Esophagus muscularis mucosa (tissue), 4 donors: Measurements from ENCODE around the gene CUEDC2. TPM values are rescaled to one million over a fixed set of nuclear protein-coding genes. Genes with fewer than 3 reads are reported as not detected.

Experiments
- DNase-seq: peaks from one replicate; pipeline ENCODE4 v3.0.0-alpha.2; 2017; ENCODE audit errors: extremely low spot score
- H3K27ac ChIP-seq, 4 donors: fragments of 200-600 bp; sonication (generic); replicated peaks in 1 of 4; 1 replicate in 3 of 4; 2 replicates in 1 of 4; pipeline ENCODE4 v1.5.1; 2016 to 2019; ENCODE audit warnings: mild to moderate bottlenecking in 1 of 4
- H3K27me3 ChIP-seq, 4 donors: fragments of 200-600 bp; sonication (generic); one replicate each; pipeline versions ENCODE4 v1.5.1 to v1.6.0; 2016 to 2019
- H3K36me3 ChIP-seq, 4 donors: fragments of 200-600 bp; sonication (generic); one replicate each; pipeline ENCODE4 v1.5.1; 2016 to 2019
- H3K4me1 ChIP-seq, 4 donors: fragments of 200-600 bp; sonication (generic); one replicate each; pipeline ENCODE4 v1.5.1; 2016 to 2019
- H3K4me3 ChIP-seq, 4 donors: fragments of 200-600 bp; sonication (generic); 1 replicate in 2 of 4; 2 replicates in 2 of 4; pipeline ENCODE4 v1.5.1; 2016 to 2019; ENCODE audit warnings: mild to moderate bottlenecking in 4 of 4, moderate library complexity in 1 of 4
- H3K9me3 ChIP-seq, 4 donors: fragments of 200-600 bp; sonication (generic); 1 replicate in 3 of 4; 2 replicates in 1 of 4; pipeline ENCODE4 v1.5.1; 2016 to 2019
- EP300 ChIP-seq: sonication (generic); formaldehyde crosslinking; IDR thresholded peaks from one replicate; pipeline ENCODE4 v1.6.1; 2017; ENCODE audit warnings: antibody characterized with exemption
- POLR2A ChIP-seq: fragments of 450-650 bp; IDR thresholded peaks from one replicate; pipeline ENCODE4 v1.6.1; 2017; ENCODE audit warnings: antibody characterized with exemption, moderate library complexity, mild to moderate bottlenecking, low read depth
- POLR2AphosphoS5 ChIP-seq, 2 donors: sonication (generic); formaldehyde crosslinking; IDR thresholded peaks; one replicate each; pipeline ENCODE4 v1.6.1; 2017; ENCODE audit warnings: antibody characterized with exemption in 2 of 2
- WGBS: methylation state at CpG from one replicate; pipeline ENCODE4 v1.1.5; 2018; 5-methylcytosine and 5-hydroxymethylcytosine counted together
- intact Hi-C: fragments of 100-400 bp; cut with DNase I; formaldehyde crosslinking; loops from one replicate; pipeline ENCODE4 v1.15.1; 2023
- total RNA-seq, 4 donors: library from RNA; depleted of rRNA; stranded (reverse); fragments of >200 nt; gene quantifications; one replicate each; pipeline versions ENCODE4 v1.1.0 to v1.2.1, GENCODE V29; 2016
- TF ChIP-seq, protein P1 (sequence below), 3 experiments: fragments of 200-600 bp in 2 of 3; fragments of 450-650 bp in 1 of 3; sonication (generic) in 2 of 3; IDR thresholded peaks; one replicate each; pipeline ENCODE4 v1.5.1; 2017 to 2019; ENCODE audit warnings: antibody characterized with exemption in 3 of 3, mild to moderate bottlenecking in 2 of 3, moderate library complexity in 1 of 3

CUEDC2 gene
- total RNA-seq, 4 donors from 2014 or later = 61.0 to 92.7 (median 71.2) TPM

DNA sequence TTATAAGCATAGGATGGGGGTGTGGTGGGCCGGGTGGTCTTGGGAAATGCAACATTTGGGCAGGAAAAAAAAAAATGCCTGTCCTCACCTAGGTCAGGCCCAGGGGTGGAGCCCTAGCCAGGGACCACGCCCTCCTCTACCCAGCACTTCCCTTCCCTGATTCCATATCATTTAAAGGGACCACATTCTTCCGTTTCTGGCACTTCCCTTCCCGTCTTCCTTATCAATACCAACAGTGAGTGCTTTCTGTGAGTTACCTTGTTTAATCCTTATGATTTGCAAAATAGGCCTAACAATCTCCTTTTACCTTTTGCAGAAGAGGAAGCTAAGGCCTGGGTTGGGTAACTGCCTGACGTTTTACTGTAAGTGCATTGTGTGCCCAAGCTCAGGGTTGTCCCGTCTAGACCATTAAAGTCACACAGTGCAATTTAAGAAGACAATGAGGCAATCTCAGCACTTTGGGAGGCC is 35.6 kb upstream of the CUEDC2 start:
- Histone ChIP-seq H3K4me3 (no peak overlapping the region), H3K27ac (no peak overlapping the region), H3K4me1 (peaks cover 0 to 8% (median under 1%) of the 10 kb centered on the region in 4 donors), H3K36me3 (peaks cover 0 to 35% (median 10%) of the 10 kb centered on the region in 4 donors), H3K9me3 (no peaks in the 10 kb centered on the region), H3K27me3 (no peaks in the 10 kb centered on the region)
- WGBS = 62% methylated on average over 6 of the region's 6 CpGs
- TF ChIP-seq, protein P1, sequence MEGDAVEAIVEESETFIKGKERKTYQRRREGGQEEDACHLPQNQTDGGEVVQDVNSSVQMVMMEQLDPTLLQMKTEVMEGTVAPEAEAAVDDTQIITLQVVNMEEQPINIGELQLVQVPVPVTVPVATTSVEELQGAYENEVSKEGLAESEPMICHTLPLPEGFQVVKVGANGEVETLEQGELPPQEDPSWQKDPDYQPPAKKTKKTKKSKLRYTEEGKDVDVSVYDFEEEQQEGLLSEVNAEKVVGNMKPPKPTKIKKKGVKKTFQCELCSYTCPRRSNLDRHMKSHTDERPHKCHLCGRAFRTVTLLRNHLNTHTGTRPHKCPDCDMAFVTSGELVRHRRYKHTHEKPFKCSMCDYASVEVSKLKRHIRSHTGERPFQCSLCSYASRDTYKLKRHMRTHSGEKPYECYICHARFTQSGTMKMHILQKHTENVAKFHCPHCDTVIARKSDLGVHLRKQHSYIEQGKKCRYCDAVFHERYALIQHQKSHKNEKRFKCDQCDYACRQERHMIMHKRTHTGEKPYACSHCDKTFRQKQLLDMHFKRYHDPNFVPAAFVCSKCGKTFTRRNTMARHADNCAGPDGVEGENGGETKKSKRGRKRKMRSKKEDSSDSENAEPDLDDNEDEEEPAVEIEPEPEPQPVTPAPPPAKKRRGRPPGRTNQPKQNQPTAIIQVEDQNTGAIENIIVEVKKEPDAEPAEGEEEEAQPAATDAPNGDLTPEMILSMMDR (IDR thresholded peaks at IDR 0.05) = no peak
- no peak for TF ChIP-seq POLR2AphosphoS5 (IDR thresholded peaks at IDR 0.05)
- TF ChIP-seq POLR2A = no peak
- TF ChIP-seq EP300 = no peak
- intact Hi-C loops = no loop called here
- DNase-seq = no peak

DNA sequence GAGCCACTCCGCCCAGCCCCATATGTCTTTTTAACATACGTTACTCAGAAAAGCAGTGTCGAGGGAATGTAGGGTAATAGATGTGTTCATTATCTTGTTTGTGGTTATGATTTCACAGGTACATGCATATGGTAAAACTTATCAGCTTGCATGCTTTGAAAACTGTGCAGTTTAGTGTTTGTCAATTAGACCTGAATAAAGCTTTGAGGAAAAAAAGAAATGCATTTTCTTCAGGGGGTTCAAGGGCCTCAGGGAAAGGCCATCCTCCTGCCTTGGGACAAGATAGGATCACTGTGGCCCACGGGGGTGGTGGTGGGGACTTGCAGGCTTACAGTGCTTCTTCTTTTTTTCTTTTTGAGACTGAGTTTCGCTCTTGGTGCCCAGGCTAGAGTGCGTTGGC is 34.9 kb upstream of the CUEDC2 start:
- Histone ChIP-seq H3K4me3 (no peak overlapping the region), H3K36me3 (peaks cover 0 to 34% (median 10%) of the 10 kb centered on the region in 4 donors), H3K27ac (no peak overlapping the region), H3K9me3 (no peaks in the 10 kb centered on the region), H3K4me1 (peaks cover under 1 to 14% (median 7%) of the 10 kb centered on the region in 4 donors), H3K27me3 (no peaks in the 10 kb centered on the region)
- DNase-seq = no peak
- TF ChIP-seq POLR2AphosphoS5 (IDR thresholded peaks at IDR 0.05) (no peak), POLR2A (no peak), EP300 (no peak)
- TF ChIP-seq, protein P1 (IDR thresholded peaks at IDR 0.05) = no peak
- intact Hi-C loops = no loop called here
- WGBS = 71% methylated on average over 6 of the region's 6 CpGs

DNA sequence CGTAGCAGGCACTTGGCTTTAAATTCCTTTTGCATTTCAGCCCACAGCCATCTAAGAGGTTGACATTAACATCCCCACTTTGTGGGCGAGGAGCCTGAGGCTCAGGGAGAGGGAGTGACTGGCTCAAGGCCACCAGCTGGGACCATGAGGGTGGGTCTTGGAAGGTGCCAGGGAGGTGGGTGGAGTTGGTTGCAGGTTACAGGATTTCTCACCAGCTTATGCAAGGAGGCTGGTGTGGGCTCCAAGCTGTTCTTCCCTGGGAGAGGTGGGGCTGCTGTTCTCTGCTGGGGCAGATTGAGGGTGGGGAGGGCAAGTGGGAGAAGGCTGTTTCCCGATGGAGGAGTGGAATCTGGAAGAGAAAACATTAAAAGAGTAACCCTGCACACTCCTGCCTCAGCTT is 33.1 kb upstream of the CUEDC2 start:
- Histone ChIP-seq H3K4me1 (peaks cover 18 to 33% (median 20%) of the 10 kb centered on the region in 4 donors), H3K9me3 (no peaks in the 10 kb centered on the region), H3K27ac (no peak overlapping the region), H3K36me3 (peaks cover 0 to 19% (median 3%) of the 10 kb centered on the region in 4 donors), H3K4me3 (no peak overlapping the region), H3K27me3 (no peaks in the 10 kb centered on the region)
- WGBS = 59% methylated on average over 3 of the region's 3 CpGs
- no peak for DNase-seq
- TF ChIP-seq POLR2AphosphoS5 (IDR thresholded peaks at IDR 0.05) (no peak), POLR2A (no peak)
- TF ChIP-seq, protein P1 (IDR thresholded peaks at IDR 0.05) = no peak
- intact Hi-C loops = no loop called here

DNA sequence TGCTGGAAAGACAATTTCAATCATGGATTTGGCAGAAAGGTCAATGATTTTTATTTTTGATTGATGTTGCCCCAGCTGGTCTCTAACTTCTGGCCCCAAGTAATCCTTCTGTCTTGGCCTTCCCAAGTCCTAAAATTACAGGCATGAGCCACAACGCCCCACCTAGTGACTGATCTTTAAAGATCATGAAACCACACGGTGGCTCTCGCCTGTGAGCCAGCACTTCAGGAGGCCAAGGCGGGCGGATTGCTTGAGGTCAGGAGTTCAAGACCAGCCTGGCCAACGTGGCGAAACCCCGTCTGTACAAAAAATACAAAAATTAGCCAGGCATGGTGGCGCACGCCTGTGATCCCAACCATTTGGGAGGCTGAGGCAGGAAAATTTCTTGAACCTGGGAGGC is 31.6 kb upstream of the CUEDC2 start:
- WGBS = 83% methylated on average over 10 of the region's 10 CpGs
- intact Hi-C loops = no loop called here
- TF ChIP-seq, protein P1 (IDR thresholded peaks at IDR 0.05) = no peak
- TF ChIP-seq POLR2A (no peak), POLR2AphosphoS5 (IDR thresholded peaks at IDR 0.05) (no peak), EP300 (no peak)

DNA sequence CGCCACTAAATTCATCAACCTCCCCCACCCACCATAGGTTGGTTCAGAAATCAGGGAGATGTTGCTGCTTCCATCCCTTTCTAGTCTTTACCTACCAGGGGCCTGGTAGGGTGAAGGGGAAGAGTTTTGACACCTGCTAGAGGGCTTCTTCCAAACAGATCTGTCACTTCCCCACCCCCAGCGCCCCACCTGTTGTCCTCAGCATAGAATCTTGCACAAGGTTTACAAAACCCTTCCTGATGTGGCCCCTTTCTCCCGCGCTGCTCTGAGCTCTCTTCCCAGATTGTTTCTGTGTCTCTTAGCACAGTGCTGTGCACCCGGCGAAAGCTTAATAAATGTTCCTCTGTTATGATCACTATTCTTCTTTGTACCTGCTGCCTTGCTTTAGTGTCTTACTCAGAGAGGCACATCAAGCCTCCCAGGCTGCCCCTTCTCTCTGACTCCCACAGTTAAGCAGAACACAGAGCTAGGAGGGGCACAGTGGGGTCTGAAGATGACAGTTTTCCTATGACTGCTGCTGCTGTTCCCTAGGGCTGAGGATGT is 30.2 kb upstream of the CUEDC2 start:
- Histone ChIP-seq H3K27ac (no peak overlapping the region), H3K27me3 (no peaks in the 10 kb centered on the region), H3K36me3 (no peaks in the 10 kb centered on the region), H3K4me1 (peaks cover 18 to 30% (median 21%) of the 10 kb centered on the region in 4 donors), H3K4me3 (peak overlapping the region in 1 of 4 donors; percentile 12), H3K9me3 (no peaks in the 10 kb centered on the region)
- TF ChIP-seq POLR2AphosphoS5 (IDR thresholded peaks at IDR 0.05) = no peak
- intact Hi-C loops = no loop called here
- DNase-seq = no peak
- 75% methylated on average over 6 of the region's 6 CpGs for WGBS

More for the DNA sequence above, 31.6 kb upstream of the CUEDC2 start:
- Histone ChIP-seq H3K4me3 (no peak overlapping the region), H3K27me3 (no peaks in the 10 kb centered on the region), H3K4me1 (peaks cover 18 to 35% (median 21%) of the 10 kb centered on the region in 4 donors), H3K36me3 (peaks cover 0 to 7% (median 0%) of the 10 kb centered on the region in 4 donors), H3K9me3 (no peaks in the 10 kb centered on the region), H3K27ac (no peak overlapping the region)
- no peak for DNase-seq
